HL-60 (cell line): ENCODE measurements around the gene TNS2.

Experiments
- DNase-seq, 2 experiments: peaks; one replicate each; pipeline ENCODE4 v3.0.0-alpha.2; 2010 to 2020; ENCODE audit warnings: low read depth in 1 of 2, low spot score in 1 of 2
- H3K27ac ChIP-seq: fragments of 250-450 bp; sonication (Bioruptor Pico); replicated peaks from 2 replicates; pipeline ENCODE4 v1.5.1; 2020; ENCODE audit warnings: mild to moderate bottlenecking, moderate library complexity
- H3K27me3 ChIP-seq: fragments of 250-450 bp; sonication (Bioruptor Pico); 2 replicates; pipeline ENCODE4 v1.5.1; 2021; ENCODE audit warnings: mild to moderate bottlenecking, moderate library complexity; ENCODE audit not compliant: insufficient read depth, poor library complexity, severe bottlenecking
- H3K4me3 ChIP-seq: replicated peaks from 2 replicates; pipeline ENCODE4 v1.5.1; 2011; ENCODE audit warnings: mild to moderate bottlenecking, control low read depth, low read length; ENCODE audit not compliant: insufficient read depth
- CTCF ChIP-seq: IDR thresholded peaks from one replicate; pipeline ENCODE4 v1.5.1; 2011; ENCODE audit warnings: low read length, control low read depth, inconsistent platforms; ENCODE audit not compliant: insufficient read depth
- GABPA ChIP-seq: IDR thresholded peaks from 2 replicates; pipeline ENCODE4 v1.6.1; 2012; ENCODE audit warnings: low read depth
- POLR2AphosphoS5 ChIP-seq: IDR thresholded peaks from 2 replicates; pipeline ENCODE4 v1.6.1; 2012; ENCODE audit warnings: low read depth
- REST ChIP-seq: IDR thresholded peaks from 2 replicates; pipeline ENCODE4 v1.6.1; 2012; ENCODE audit warnings: low read depth; ENCODE audit not compliant: insufficient replicate concordance
- SPI1 ChIP-seq: IDR thresholded peaks from 2 replicates; pipeline ENCODE4 v1.6.1; 2012; ENCODE audit warnings: low read depth, mild to moderate bottlenecking, borderline replicate concordance

The TNS2 gene

GRCh38 chr12:53086361-53086760 lies 36.5 kb downstream of the TNS2 start:
- DNase-seq, result no peak
- H3K4me3 ChIP-seq, result no peak overlapping the region
- no peaks in the 10 kb centered on the region for H3K27me3 ChIP-seq
- H3K27ac ChIP-seq, result no peak overlapping the region
- no peak for TF ChIP-seq SPI1
- no peak for TF ChIP-seq POLR2AphosphoS5
- no peak for TF ChIP-seq CTCF
- no peak for TF ChIP-seq GABPA
- no peak for TF ChIP-seq REST

GRCh38 chr12:53090105-53090504 lies 40.2 kb downstream of the TNS2 start:
- no peak for DNase-seq
- Histone ChIP-seq H3K27me3 (no peaks in the 10 kb centered on the region), H3K4me3 (no peak overlapping the region), H3K27ac (no peak overlapping the region)
- TF ChIP-seq CTCF, result no peak
- no peak for TF ChIP-seq REST
- no peak for TF ChIP-seq POLR2AphosphoS5
- TF ChIP-seq GABPA, result no peak
- no peak for TF ChIP-seq SPI1

GRCh38 chr12:53090554-53090953 lies 40.7 kb downstream of the TNS2 start:
- Histone ChIP-seq H3K27me3 (no peaks in the 10 kb centered on the region), H3K27ac (no peak overlapping the region), H3K4me3 (no peak overlapping the region)
- TF ChIP-seq SPI1 (no peak), REST (no peak), CTCF (no peak), POLR2AphosphoS5 (no peak), GABPA (no peak)
- no peak for DNase-seq
